Heart right ventricle (tissue), 16 donors: ENCODE measurements around the gene SPSB1. TPM values are rescaled to one million over a fixed set of nuclear protein-coding genes. Genes with fewer than 3 reads are reported as not detected.

ENCODE experiments used
- ATAC-seq, 8 donors: fragments of 200-7000 bp; cut with Tn5 transposase; one replicate each; pipeline ENCODE4 v1.9.1; 2020; ENCODE audit warnings: mild to moderate bottlenecking in 8 of 8, moderate library complexity in 8 of 8, moderate number of reproducible peaks in 1 of 8
- DNase-seq, 2 donors: peaks; one replicate each; pipeline ENCODE4 v3.0.0-alpha.2; 2020
- H3K27ac ChIP-seq, 10 donors: fragments of 200-600 bp; sonication (generic) in 2 of 10; one replicate each; pipeline versions ENCODE4 v1.5.0 to v1.8.0; 2020 to 2022; ENCODE audit warnings: mild to moderate bottlenecking in 3 of 10
- H3K27me3 ChIP-seq, 7 donors: fragments of 200-600 bp; one replicate each; pipeline ENCODE4 v1.8.0; 2021 to 2022; ENCODE audit warnings: mild to moderate bottlenecking in 2 of 7
- H3K36me3 ChIP-seq, 9 donors: fragments of 200-600 bp; sonication (generic) in 1 of 9; one replicate each; pipeline versions ENCODE4 v1.5.0 to v1.8.0; 2020 to 2022; ENCODE audit warnings: mild to moderate bottlenecking in 2 of 9
- H3K4me1 ChIP-seq, 9 donors: fragments of 200-600 bp; sonication (generic) in 1 of 9; one replicate each; pipeline versions ENCODE4 v1.5.0 to v1.8.0; 2020 to 2022; ENCODE audit warnings: mild to moderate bottlenecking in 4 of 9
- H3K4me3 ChIP-seq, 10 donors: fragments of 200-600 bp; sonication (generic) in 2 of 10; one replicate each; pipeline versions ENCODE4 v1.5.0 to v1.8.0; 2020 to 2022; ENCODE audit warnings: mild to moderate bottlenecking in 7 of 10, moderate library complexity in 2 of 10
- H3K9me3 ChIP-seq, 11 donors: fragments of 200-600 bp in 10 of 11; sonication (generic) in 2 of 11; one replicate each; pipeline versions ENCODE4 v1.5.0 to v1.8.0; 2013 to 2022; ENCODE audit warnings: mild to moderate bottlenecking in 2 of 11, control low read depth in 1 of 11, moderate library complexity in 1 of 11
- CTCF ChIP-seq, 9 donors: fragments of 200-600 bp; sonication (generic) in 2 of 9; IDR thresholded peaks; one replicate each; pipeline versions ENCODE4 v1.5.0 to v1.8.0; 2021 to 2022; ENCODE audit warnings: antibody characterized with exemption in 9 of 9, mild to moderate bottlenecking in 5 of 9, moderate library complexity in 1 of 9
- WGBS, 2 donors: extraction: QIAGEN DNeasy Blood & Tissue Kit; methylation state at CpG; one replicate each; pipeline ENCODE4 v1.1.7; 2013; ENCODE audit warnings: inconsistent platforms in 1 of 2; 5-methylcytosine and 5-hydroxymethylcytosine counted together
- intact Hi-C, 10 donors: fragments of 100-400 bp; cut with DNase I; formaldehyde crosslinking; loops; one replicate each; pipeline versions ENCODE4 v1.11.1 to v1.14.2; 2022
- polyA plus RNA-seq, 2 donors: library from polyadenylated mRNA; stranded (reverse); fragments of 200-250 nt; gene quantifications; one replicate each; pipeline ENCODE4 v1.2.3, GENCODE V29; 2013
- total RNA-seq, 10 donors: library from RNA; stranded (reverse); fragmentation: NEBNext Ultra II Directional in 3 of 10; extraction: Animal tissue kit (Norgen Biotek cat#: 25700) in 3 of 10; gene quantifications; one replicate each; pipeline versions ENCODE4 v1.2.1 to v1.2.4, GENCODE V29; 2021 to 2023
- donor health status: Arrhythmogenic right ventricular cardiomyopathy.
- donor health status: ischemic (EF 13 %, LVEDD 7.1; RV severe dilation, severe dysfunction).
- donor health status: healthy with polysubstance abuse.
- donor health status: DM: no; HTN: yes; CAD: no.
- donor health status: DM: no; HTN: no; CAD: no.
- donor health status: ischemic (EF 25% LVEDD 6.9; RV normal size, moderate dysfunction).
- donor health status: ischemic (EF 25% LVEDD 5.7; RV mildly dilated, moderate dysfunction).
- donor health status: healthy.
- donor health status: DM: yes; HTN: yes; CAD: no.
- donor health status: Ischemic cardiomyopathy.
- donor health status: ischemic (EF 35%, LVEDD 5.7; RV mildly dilated, moderate dysfunction).
- donor health status: nonischemic (EF 11% LVEDD 7.7; RV severe dilation, severe dysfunction).
- donor health status: DM: yes; HTN: yes; CAD: no.
- donor health status: PGD.
- donor health status: ischemic (EF 29% LVEDD 5.4; RV normal size, mild dysfunction).
- donor health status: nonischemic (EF 23%, LVEDD 6.1; RV moderate dilation, normal function).

Gene SPSB1
- total and polyA plus RNA-seq, 12 donors, result 5.5 to 16.5 (median 8.8) TPM

- WGBS, 2 donors, result 34 to 37% methylated on average over 21 of the region's 21 CpGs
- DNase-seq (no peak), ATAC-seq (peak in 6 of 8 donors; percentile 8 to 33 (median 22))
- H3K9me3 ChIP-seq, result no peaks in the 10 kb centered on the region
- no peaks in the 10 kb centered on the region for H3K27me3 ChIP-seq
- H3K27ac ChIP-seq, result peak overlapping the region; percentile 48 to 84 (median 78)
- H3K36me3 ChIP-seq, result peaks cover 0 to 47% (median 14%) of the 10 kb centered on the region in 9 donors
- peaks cover 24 to 89% (median 70%) of the 10 kb centered on the region in 9 donors for H3K4me1 ChIP-seq
- no peak for TF ChIP-seq CTCF (IDR thresholded peaks at IDR 0.05)
- H3K4me3 ChIP-seq, result peak overlapping the region in 1 of 10 donors; percentile 21
- intact Hi-C loops, result no loop called here
Observed at GRCh38 chr1:9250411-9251381, 42.0 kb upstream of the SPSB1 start.

- Histone ChIP-seq H3K36me3 (peaks cover 0 to 46% (median 14%) of the 10 kb centered on the region in 9 donors), H3K27ac (peak overlapping the region; percentile 48 to 84 (median 78)), H3K4me3 (peak overlapping the region in 1 of 10 donors; percentile 21), H3K27me3 (no peaks in the 10 kb centered on the region), H3K9me3 (no peaks in the 10 kb centered on the region), H3K4me1 (peaks cover 24 to 83% (median 70%) of the 10 kb centered on the region in 9 donors)
- no peak for TF ChIP-seq CTCF (IDR thresholded peaks at IDR 0.05)
- intact Hi-C loops, result no loop called here
- WGBS, 2 donors, result 20 to 30% methylated on average over 6 of the region's 6 CpGs
- ATAC-seq (peak; percentile 19 to 54 (median 40)), DNase-seq (peak in 1 of 2 donors; percentile 55)
Observed at GRCh38 chr1:9251501-9251900, 41.2 kb upstream of the SPSB1 start.

GRCh38 chr1:9253004-9253403 is 39.7 kb upstream of the SPSB1 start:
- 46 to 63% methylated on average over 8 of the region's 8 CpGs for WGBS, 2 donors
- Histone ChIP-seq H3K27ac (peak overlapping the region; percentile 32 to 84 (median 78)), H3K4me1 (peaks cover 20 to 82% (median 59%) of the 10 kb centered on the region in 9 donors), H3K9me3 (no peaks in the 10 kb centered on the region), H3K27me3 (no peaks in the 10 kb centered on the region), H3K4me3 (no peak overlapping the region), H3K36me3 (peaks cover 0 to 37% (median 0%) of the 10 kb centered on the region in 9 donors)
- intact Hi-C loops, result loop anchor here in 1 of 10 donors (2.0 kb wide), 1 partner anchor 18 kb away; the partner anchor contains the start of gene H6PD
- DNase-seq, result no peak
- ATAC-seq, result no peak
- no peak for TF ChIP-seq CTCF (IDR thresholded peaks at IDR 0.05)

GRCh38 chr1:9253453-9254105 is 39.1 kb upstream of the SPSB1 start:
- Histone ChIP-seq H3K4me3 (no peak overlapping the region), H3K27ac (peak overlapping the region; percentile 32 to 84 (median 78)), H3K9me3 (no peaks in the 10 kb centered on the region), H3K36me3 (peaks cover 0 to 38% (median 0%) of the 10 kb centered on the region in 9 donors), H3K27me3 (no peaks in the 10 kb centered on the region), H3K4me1 (peaks cover 20 to 76% (median 55%) of the 10 kb centered on the region in 9 donors)
- no peak for DNase-seq
- ATAC-seq, result peak in 7 of 8 donors; percentile 13 to 63 (median 31)
- WGBS, 2 donors, result 53 to 54% methylated on average over 10 of the region's 10 CpGs
- intact Hi-C loops, result loop anchor here in 1 of 10 donors (2.0 kb wide), 1 partner anchor 19 kb away; the partner anchor contains the start of gene H6PD
- no peak for TF ChIP-seq CTCF (IDR thresholded peaks at IDR 0.05)
